ENCODE results near the gene LCE1D.

LCE1D gene

GRCh38 chr1:152796421-152796820 lies at the start of gene LCE1D:
LCE1D (plus strand) TSS chr1:152796721; CDS start chr1:152797795, 1,074 bp downstream.
- no peak within 1 kb of the TSS for H3K4me3 ChIP-seq (ENCODE audit: control insufficient read depth, low read depth, low read length)
- no peak for TF ChIP-seq CTCF (conservative IDR thresholded peaks at IDR 0.05; ENCODE audit: control insufficient read depth, insufficient read depth, low read depth, low read length)
- no peak for DNase-seq (ENCODE audit: low read depth)

- peak; percentile 71 for DNase-seq (ENCODE audit: low read depth)
- no peak for TF ChIP-seq CTCF (conservative IDR thresholded peaks at IDR 0.05; ENCODE audit: control insufficient read depth, insufficient read depth, low read depth, low read length)
- no peak overlapping the region for H3K4me3 ChIP-seq (ENCODE audit: control insufficient read depth, low read depth, low read length)
Measured at GRCh38 chr1:152747831-152748230, 48.7 kb upstream of the LCE1D start.

- DNase-seq (ENCODE audit: low read depth): peak; percentile 90
- no peak overlapping the region for H3K4me3 ChIP-seq (ENCODE audit: control insufficient read depth, low read depth, low read length)
- no peak for TF ChIP-seq CTCF (conservative IDR thresholded peaks at IDR 0.05; ENCODE audit: control insufficient read depth, insufficient read depth, low read depth, low read length)
Measured at GRCh38 chr1:152752225-152752624, 44.3 kb upstream of the LCE1D start.

- TF ChIP-seq CTCF (conservative IDR thresholded peaks at IDR 0.05; ENCODE audit: control insufficient read depth, insufficient read depth, low read depth, low read length): no peak
- H3K4me3 ChIP-seq (ENCODE audit: control insufficient read depth, low read depth, low read length): no peak overlapping the region
- no peak for DNase-seq (ENCODE audit: low read depth)
Measured at GRCh38 chr1:152753586-152753985, 42.9 kb upstream of the LCE1D start.

- no peak overlapping the region for H3K4me3 ChIP-seq (ENCODE audit: control insufficient read depth, low read depth, low read length)
- DNase-seq (ENCODE audit: low read depth): peak; percentile 30
- TF ChIP-seq CTCF (conservative IDR thresholded peaks at IDR 0.05; ENCODE audit: control insufficient read depth, insufficient read depth, low read depth, low read length): no peak
Measured at GRCh38 chr1:152756872-152757271, 39.6 kb upstream of the LCE1D start.

GRCh38 chr1:152757747-152758146 lies 38.8 kb upstream of the LCE1D start, which contains the start of gene KPRP:
KPRP (plus strand) TSS chr1:152758025; CDS start chr1:152759589, 1,564 bp downstream.
- no peak within 1 kb of the TSS for H3K4me3 ChIP-seq (ENCODE audit: control insufficient read depth, low read depth, low read length)
- no peak for DNase-seq (ENCODE audit: low read depth)
- no peak for TF ChIP-seq CTCF (conservative IDR thresholded peaks at IDR 0.05; ENCODE audit: control insufficient read depth, insufficient read depth, low read depth, low read length)

- no peak for TF ChIP-seq CTCF (conservative IDR thresholded peaks at IDR 0.05; ENCODE audit: control insufficient read depth, insufficient read depth, low read depth, low read length)
- no peak for DNase-seq (ENCODE audit: low read depth)
- no peak overlapping the region for H3K4me3 ChIP-seq (ENCODE audit: control insufficient read depth, low read depth, low read length)
Measured at GRCh38 chr1:152758636-152759035, 37.9 kb upstream of the LCE1D start.
